H9 (cell line): ENCODE measurements around the gene ZNF521. TPM values are rescaled to one million over a fixed set of nuclear protein-coding genes. Genes with fewer than 3 reads are reported as not detected.

Experiments used
- DNase-seq: peaks from one replicate; pipeline ENCODE4 v3.0.0-alpha.2; 2017
- H2AFZ ChIP-seq: one replicate; pipeline ENCODE4 v1.6.1; 2013; ENCODE audit warnings: mild to moderate bottlenecking, low read length, control low read depth, moderate library complexity
- H2AK5ac ChIP-seq: 2 replicates; pipeline ENCODE4 v1.6.1; 2013; ENCODE audit warnings: low read length, control low read depth, mixed read lengths; ENCODE audit not compliant: insufficient read length
- H2BK120ac ChIP-seq: one replicate; pipeline ENCODE4 v1.6.1; 2013; ENCODE audit warnings: low read depth, mild to moderate bottlenecking, low read length, control low read depth, inconsistent platforms; ENCODE audit not compliant: poor library complexity, severe bottlenecking
- H2BK12ac ChIP-seq: 2 replicates; pipeline ENCODE4 v1.6.1; 2013; ENCODE audit warnings: low read length, control low read depth, mixed read lengths, low read depth; ENCODE audit not compliant: insufficient read length
- H2BK15ac ChIP-seq: 2 replicates; pipeline ENCODE4 v1.6.1; 2013; ENCODE audit warnings: low read depth, low read length, control low read depth
- H2BK20ac ChIP-seq: one replicate; pipeline ENCODE4 v1.6.1; 2013; ENCODE audit warnings: low read depth, mild to moderate bottlenecking, low read length, control low read depth, inconsistent platforms; ENCODE audit not compliant: poor library complexity, severe bottlenecking
- H2BK5ac ChIP-seq: 2 replicates; pipeline ENCODE4 v1.6.1; 2013; ENCODE audit warnings: low read length, control low read depth, mixed read lengths; ENCODE audit not compliant: insufficient read length
- H3K14ac ChIP-seq: 2 replicates; pipeline ENCODE4 v1.6.1; 2013; ENCODE audit warnings: low read length, control low read depth; ENCODE audit not compliant: insufficient read depth
- H3K18ac ChIP-seq: 2 replicates; pipeline ENCODE4 v1.6.1; 2013; ENCODE audit warnings: low read depth, mild to moderate bottlenecking, mixed read lengths, low read length, control low read depth; ENCODE audit not compliant: insufficient read length
- H3K23ac ChIP-seq: 2 replicates; pipeline ENCODE4 v1.6.1; 2013; ENCODE audit warnings: low read length, control low read depth, mixed read lengths, low read depth; ENCODE audit not compliant: insufficient read length
- H3K23me2 ChIP-seq: 2 replicates; pipeline ENCODE4 v1.6.1; 2013; ENCODE audit warnings: low read depth, mild to moderate bottlenecking, mixed read lengths, low read length, control low read depth; ENCODE audit not compliant: insufficient read length, poor library complexity, severe bottlenecking
- H3K27ac ChIP-seq: 2 replicates; pipeline ENCODE4 v1.5.1; 2013; ENCODE audit warnings: low read length, control low read depth, mixed read lengths, low read depth; ENCODE audit not compliant: insufficient read length
- H3K27me3 ChIP-seq: 2 replicates; pipeline ENCODE4 v1.6.1; 2013; ENCODE audit warnings: low read length, control low read depth, inconsistent platforms; ENCODE audit not compliant: insufficient read depth
- H3K4ac ChIP-seq: 2 replicates; pipeline ENCODE4 v1.6.1; 2013; ENCODE audit warnings: low read depth, mild to moderate bottlenecking, control low read depth, inconsistent platforms, low read length, moderate library complexity
- H3K4me1 ChIP-seq: 2 replicates; pipeline ENCODE4 v1.6.1; 2013; ENCODE audit warnings: low read length, control low read depth, inconsistent platforms; ENCODE audit not compliant: insufficient read depth
- H3K4me2 ChIP-seq: 2 replicates; pipeline ENCODE4 v1.6.1; 2013; ENCODE audit warnings: low read length, control low read depth, mixed read lengths; ENCODE audit not compliant: insufficient read length, insufficient read depth
- H3K56ac ChIP-seq: 2 replicates; pipeline ENCODE4 v1.6.1; 2013; ENCODE audit warnings: low read depth, mild to moderate bottlenecking, mixed read lengths, low read length, control low read depth; ENCODE audit not compliant: insufficient read length
- H3K79me1 ChIP-seq: 2 replicates; pipeline ENCODE4 v1.6.1; 2013; ENCODE audit warnings: low read depth, mild to moderate bottlenecking, moderate library complexity, low read length, control low read depth, inconsistent platforms; ENCODE audit not compliant: insufficient read depth, poor library complexity, severe bottlenecking
- H3K79me2 ChIP-seq: 2 replicates; pipeline ENCODE4 v1.6.1; 2013; ENCODE audit warnings: low read length, control low read depth, inconsistent platforms; ENCODE audit not compliant: insufficient read depth
- H3K9ac ChIP-seq: 2 replicates; pipeline ENCODE4 v1.6.1; 2013; ENCODE audit warnings: low read length, control low read depth, mixed read lengths; ENCODE audit not compliant: insufficient read length; ENCODE audit errors: extremely low read depth
- H3K9me3 ChIP-seq: one replicate; pipeline ENCODE4 v1.6.1; 2013; ENCODE audit warnings: low read depth, low read length, inconsistent platforms; ENCODE audit not compliant: control insufficient read depth
- H3T11ph ChIP-seq: one replicate; pipeline ENCODE4 v1.6.1; 2013; ENCODE audit warnings: mild to moderate bottlenecking, low read length, control low read depth, inconsistent platforms
- H4K20me1 ChIP-seq: one replicate; pipeline ENCODE4 v1.6.1; 2013; ENCODE audit not compliant: control insufficient read depth, insufficient read length, insufficient read depth
- H4K5ac ChIP-seq: 2 replicates; pipeline ENCODE4 v1.6.1; 2013; ENCODE audit warnings: low read depth, mild to moderate bottlenecking, mixed read lengths, low read length, control low read depth; ENCODE audit not compliant: insufficient read length
- H4K8ac ChIP-seq: replicated peaks from 2 replicates; pipeline ENCODE4 v1.6.1; 2013; ENCODE audit warnings: low read length, control low read depth, mixed read lengths, low read depth; ENCODE audit not compliant: insufficient read length
- H4K91ac ChIP-seq: 2 replicates; pipeline ENCODE4 v1.6.1; 2013; ENCODE audit warnings: low read depth, mild to moderate bottlenecking, moderate library complexity, mixed read lengths, low read length, control low read depth; ENCODE audit not compliant: insufficient read length
- H3K27ac Mint-ChIP-seq, 3 experiments: 2 replicates in 2 of 3; 3 replicates in 1 of 3; pipeline ENCODE4 v1.8.0; 2020 to 2021; ENCODE audit warnings: mixed read lengths in 3 of 3, mild to moderate bottlenecking in 1 of 3, moderate library complexity in 1 of 3
- H3K27me3 Mint-ChIP-seq: 2 replicates; pipeline ENCODE4 v1.8.0; 2021; ENCODE audit warnings: low read depth, mild to moderate bottlenecking, moderate library complexity, mixed read lengths
- H3K36me3 Mint-ChIP-seq, 3 experiments: 2 replicates in 2 of 3; 3 replicates in 1 of 3; pipeline ENCODE4 v1.8.0; 2020 to 2021; ENCODE audit warnings: low read depth in 3 of 3, mixed read lengths in 3 of 3; ENCODE audit not compliant: insufficient read depth in 1 of 3
- H3K4me1 Mint-ChIP-seq, 2 experiments: 2 replicates each; pipeline ENCODE4 v1.8.0; 2020; ENCODE audit warnings: mixed read lengths in 2 of 2
- H3K4me3 Mint-ChIP-seq, 2 experiments: 2 replicates in 1 of 2; 3 replicates in 1 of 2; pipeline ENCODE4 v1.8.0; 2020 to 2021; ENCODE audit warnings: mild to moderate bottlenecking in 2 of 2, mixed read lengths in 2 of 2, moderate library complexity in 1 of 2
- H3K9me3 Mint-ChIP-seq, 2 experiments: 2 replicates in 1 of 2; 3 replicates in 1 of 2; pipeline ENCODE4 v1.8.0; 2020; ENCODE audit warnings: mild to moderate bottlenecking in 2 of 2, mixed read lengths in 2 of 2, moderate library complexity in 1 of 2
- CTCF ChIP-seq: fragments of 200-600 bp; sonication (generic); conservative IDR thresholded peaks from 3 replicates; pipeline ENCODE4 v1.8.0; 2021; ENCODE audit warnings: antibody characterized with exemption, mild to moderate bottlenecking
- total RNA-seq: library from RNA; stranded (reverse); gene quantifications from 2 replicates; pipeline ENCODE4 v1.2.1, GENCODE V29; 2021

ZNF521 gene
- total RNA-seq, 1 experiment from 2014 or later = 3.3 TPM

- no peak overlapping the region for H4K5ac ChIP-seq
- H3K4me1 ChIP-seq = no peaks in the 10 kb centered on the region
- no peak overlapping the region for H2BK120ac ChIP-seq
- no peaks in the 10 kb centered on the region for H3K23me2 ChIP-seq
- no peak overlapping the region; a peak in 1 of 7 replicates for H3K27ac Mint-ChIP-seq
- H3K27me3 ChIP-seq = no peaks in the 10 kb centered on the region
- no peak overlapping the region for H3K23ac ChIP-seq
- H3K79me1 ChIP-seq = no peaks in the 10 kb centered on the region
- no peak overlapping the region for H3K4me2 ChIP-seq
- H3K14ac ChIP-seq = no peak overlapping the region
- no peak overlapping the region for H2AK5ac ChIP-seq
- no peak overlapping the region for H4K91ac ChIP-seq
- H2AFZ ChIP-seq = no peak overlapping the region
- no peaks in the 10 kb centered on the region for H3K4me1 Mint-ChIP-seq
- H2BK5ac ChIP-seq = no peak overlapping the region
- peaks cover 0 to 2% of the 10 kb centered on the region in 2 experiments; a peak in 2 of 5 replicates for H3K9me3 Mint-ChIP-seq
- H3K18ac ChIP-seq = no peak overlapping the region
- no peak overlapping the region for H3K27ac ChIP-seq
- no peak overlapping the region for H4K8ac ChIP-seq
- H3K36me3 Mint-ChIP-seq = no peaks in the 10 kb centered on the region
- H4K20me1 ChIP-seq = no peaks in the 10 kb centered on the region
- H3K56ac ChIP-seq = no peak overlapping the region
- H3K4ac ChIP-seq = no peak overlapping the region
- no peaks in the 10 kb centered on the region for H3K9me3 ChIP-seq
- H3K9ac ChIP-seq = no peak overlapping the region
- H3K79me2 ChIP-seq = no peaks in the 10 kb centered on the region
- H2BK20ac ChIP-seq = no peak overlapping the region
- no peak overlapping the region for H2BK12ac ChIP-seq
- TF ChIP-seq CTCF = no peak
- H3T11ph ChIP-seq = no peak overlapping the region
- no peak for DNase-seq
- peaks cover 3% of the 10 kb centered on the region for H3K27me3 Mint-ChIP-seq
- no peak overlapping the region for H3K4me3 Mint-ChIP-seq
- H2BK15ac ChIP-seq = no peak overlapping the region
Observed at GRCh38 chr18:25019931-25020330, 332.0 kb downstream of the ZNF521 start.
